Colonic mucosa (tissue), 4 donors: ENCODE results near the gene CAMSAP1. TPM values are rescaled to one million over a fixed set of nuclear protein-coding genes. Genes with fewer than 3 reads are reported as not detected.

Experiments
- DNase-seq: peaks from one replicate; pipeline ENCODE4 v3.0.0-alpha.2; 2020
- H3K27ac ChIP-seq: fragments of 200-600 bp; one replicate; pipeline ENCODE4 v1.8.0; 2021
- H3K27me3 ChIP-seq: fragments of 200-600 bp; one replicate; pipeline ENCODE4 v1.8.0; 2021
- H3K36me3 ChIP-seq: fragments of 200-600 bp; one replicate; pipeline ENCODE4 v1.8.0; 2021
- H3K4me1 ChIP-seq: fragments of 200-600 bp; one replicate; pipeline ENCODE4 v1.8.0; 2021; ENCODE audit warnings: mild to moderate bottlenecking
- H3K4me3 ChIP-seq: fragments of 200-600 bp; one replicate; pipeline ENCODE4 v1.8.0; 2021
- H3K9ac ChIP-seq, 2 donors: one replicate each; pipeline ENCODE4 v1.7.0; 2013; ENCODE audit warnings: control low read depth in 2 of 2, low read depth in 2 of 2, low read length in 2 of 2
- H3K9me3 ChIP-seq: fragments of 200-600 bp; one replicate; pipeline ENCODE4 v1.8.0; 2021
- CTCF ChIP-seq: fragments of 200-600 bp; IDR thresholded peaks from one replicate; pipeline ENCODE4 v1.8.0; 2022; ENCODE audit warnings: antibody characterized with exemption, mild to moderate bottlenecking
- intact Hi-C: fragments of 100-400 bp; cut with DNase I; formaldehyde crosslinking; loops from one replicate; pipeline ENCODE4 v1.14.1; 2022
- total RNA-seq, 2 donors: library from RNA; stranded (reverse); fragmentation: NEBNext Ultra II Directional in 1 of 2; extraction: Animal tissue kit (Norgen Biotek cat#: 25700) in 1 of 2; gene quantifications; one replicate each; pipeline ENCODE4 v1.2.1, GENCODE V29; 2021
- donor health status: healthy.
- donor health status: DM: no; HTN: no; CAD: no.
- donor health status: DM: no; HTN: no; CAD: no.

The CAMSAP1 gene
- total RNA-seq, 2 donors from 2014 or later = 14.0 to 14.4 TPM

- no peak overlapping the region for H3K9ac ChIP-seq
- no peaks in the 10 kb centered on the region for H3K36me3 ChIP-seq
- peak; percentile 27 for DNase-seq
- H3K27me3 ChIP-seq = no peaks in the 10 kb centered on the region
- H3K27ac ChIP-seq = no peak overlapping the region
- intact Hi-C loops = no loop called here
- no peak overlapping the region for H3K4me3 ChIP-seq
- no peaks in the 10 kb centered on the region for H3K9me3 ChIP-seq
- no peaks in the 10 kb centered on the region for H3K4me1 ChIP-seq
- TF ChIP-seq CTCF = no peak
These were observed 118.6 kb downstream of the CAMSAP1 start for GRCh38 chr9:135788576-135789300.

- H3K4me3 ChIP-seq = no peak overlapping the region
- DNase-seq = no peak
- no peak for TF ChIP-seq CTCF
- intact Hi-C loops = no loop called here
- no peaks in the 10 kb centered on the region for H3K4me1 ChIP-seq
- H3K9me3 ChIP-seq = no peaks in the 10 kb centered on the region
- no peak overlapping the region for H3K9ac ChIP-seq
- H3K27me3 ChIP-seq = no peaks in the 10 kb centered on the region
- H3K27ac ChIP-seq = no peak overlapping the region
- no peaks in the 10 kb centered on the region for H3K36me3 ChIP-seq
These were observed 119.4 kb downstream of the CAMSAP1 start for GRCh38 chr9:135787776-135788575.

- Histone ChIP-seq H3K27me3 (no peaks in the 10 kb centered on the region), H3K9me3 (no peaks in the 10 kb centered on the region), H3K4me1 (no peaks in the 10 kb centered on the region), H3K4me3 (no peak overlapping the region), H3K36me3 (no peaks in the 10 kb centered on the region), H3K9ac (no peak overlapping the region), H3K27ac (no peak overlapping the region)
- intact Hi-C loops = no loop called here
- TF ChIP-seq CTCF = no peak
- DNase-seq = no peak
These were observed 120.0 kb downstream of the CAMSAP1 start for GRCh38 chr9:135787317-135787716.

- H3K36me3 ChIP-seq = no peaks in the 10 kb centered on the region
- H3K27ac ChIP-seq = no peak overlapping the region
- H3K4me1 ChIP-seq = no peaks in the 10 kb centered on the region
- DNase-seq = no peak
- no peaks in the 10 kb centered on the region for H3K9me3 ChIP-seq
- no peaks in the 10 kb centered on the region for H3K27me3 ChIP-seq
- intact Hi-C loops = no loop called here
- H3K4me3 ChIP-seq = no peak overlapping the region
- TF ChIP-seq CTCF = no peak
- no peak overlapping the region for H3K9ac ChIP-seq
These were observed 121.1 kb downstream of the CAMSAP1 start for GRCh38 chr9:135786146-135786690.

GRCh38 chr9:135785013-135785575 lies 122.3 kb downstream of the CAMSAP1 start:
- no peak overlapping the region for H3K4me3 ChIP-seq
- no peak for TF ChIP-seq CTCF
- no peak overlapping the region for H3K27ac ChIP-seq
- no peaks in the 10 kb centered on the region for H3K4me1 ChIP-seq
- intact Hi-C loops = no loop called here
- no peaks in the 10 kb centered on the region for H3K27me3 ChIP-seq
- H3K36me3 ChIP-seq = no peaks in the 10 kb centered on the region
- DNase-seq = no peak
- no peak overlapping the region for H3K9ac ChIP-seq
- H3K9me3 ChIP-seq = no peaks in the 10 kb centered on the region
